ENCODE results near the gene CEP41. TPM values are rescaled to one million over a fixed set of nuclear protein-coding genes. Genes with fewer than 3 reads are reported as not detected.

CEP41 gene
- total and polyA plus RNA-seq, 2 donors from 2014 or later, result 8.1 to 12.7 TPM

- Histone ChIP-seq H3K9me3 (ENCODE audit: control insufficient read depth in 2 of 3, insufficient read depth in 1 of 3, low read length in 3 of 3) (no peaks in the 10 kb centered on the region), H3K27me3 (ENCODE audit: control insufficient read depth, insufficient read depth, low read length) (no peaks in the 10 kb centered on the region), H3K36me3 (ENCODE audit: control insufficient read depth in 2 of 3, insufficient read depth in 3 of 3, low read length in 3 of 3) (no peaks in the 10 kb centered on the region), H3K9ac (ENCODE audit: low read length in 3 of 3) (no peak overlapping the region), H3K4me1 (ENCODE audit: control insufficient read depth in 2 of 3, insufficient read depth in 2 of 3, low read depth in 1 of 3, low read length in 3 of 3) (peaks cover 0 to 5% (median 2%) of the 10 kb centered on the region in 3 donors), H3K4me3 (ENCODE audit: low read length in 3 of 3) (no peak overlapping the region), H3K27ac (ENCODE audit: low read depth in 2 of 2, low read length in 2 of 2) (no peak overlapping the region)
- FAIRE-seq, result no peak
- intact Hi-C loops (cut with DNase I), result no loop called here
- TF ChIP-seq CTCF (IDR thresholded peaks at IDR 0.05; ENCODE audit: borderline replicate concordance, extremely low read depth, insufficient read depth), result no peak
- DNase-seq, result no peak
Observed at GRCh38 chr7:130384841-130385599, 55.8 kb downstream of the CEP41 start.

GRCh38 chr7:130384371-130384801, 56.4 kb downstream of the CEP41 start:
- TF ChIP-seq CTCF (IDR thresholded peaks at IDR 0.05; ENCODE audit: borderline replicate concordance, extremely low read depth, insufficient read depth), result no peak
- DNase-seq (peak in 1 of 5 donors; percentile 53), FAIRE-seq (no peak)
- Histone ChIP-seq H3K9me3 (ENCODE audit: control insufficient read depth in 2 of 3, insufficient read depth in 1 of 3, low read length in 3 of 3) (no peaks in the 10 kb centered on the region), H3K27ac (ENCODE audit: low read depth in 2 of 2, low read length in 2 of 2) (no peak overlapping the region), H3K36me3 (ENCODE audit: control insufficient read depth in 2 of 3, insufficient read depth in 3 of 3, low read length in 3 of 3) (no peaks in the 10 kb centered on the region), H3K9ac (ENCODE audit: low read length in 3 of 3) (no peak overlapping the region), H3K27me3 (ENCODE audit: control insufficient read depth, insufficient read depth, low read length) (no peaks in the 10 kb centered on the region), H3K4me3 (ENCODE audit: low read length in 3 of 3) (no peak overlapping the region), H3K4me1 (ENCODE audit: control insufficient read depth in 2 of 3, insufficient read depth in 2 of 3, low read depth in 1 of 3, low read length in 3 of 3) (peaks cover 0 to 5% (median 2%) of the 10 kb centered on the region in 3 donors)
- intact Hi-C loops (cut with DNase I), result no loop called here

GRCh38 chr7:130383187-130383980, 57.4 kb downstream of the CEP41 start:
- Histone ChIP-seq H3K4me3 (ENCODE audit: low read length in 3 of 3) (no peak overlapping the region), H3K4me1 (ENCODE audit: control insufficient read depth in 2 of 3, insufficient read depth in 2 of 3, low read depth in 1 of 3, low read length in 3 of 3) (peaks cover 0 to 5% (median 2%) of the 10 kb centered on the region in 3 donors), H3K36me3 (ENCODE audit: control insufficient read depth in 2 of 3, insufficient read depth in 3 of 3, low read length in 3 of 3) (no peaks in the 10 kb centered on the region), H3K27ac (ENCODE audit: low read depth in 2 of 2, low read length in 2 of 2) (no peak overlapping the region), H3K9me3 (ENCODE audit: control insufficient read depth in 2 of 3, insufficient read depth in 1 of 3, low read length in 3 of 3) (no peaks in the 10 kb centered on the region), H3K27me3 (ENCODE audit: control insufficient read depth, insufficient read depth, low read length) (no peaks in the 10 kb centered on the region), H3K9ac (ENCODE audit: low read length in 3 of 3) (no peak overlapping the region)
- FAIRE-seq, result no peak
- no peak for TF ChIP-seq CTCF (IDR thresholded peaks at IDR 0.05; ENCODE audit: borderline replicate concordance, extremely low read depth, insufficient read depth)
- DNase-seq, result no peak
- intact Hi-C loops (cut with DNase I), result no loop called here

Measured in kidney (tissue), 14 donors.